ENCODE measurements around the gene AKAP6. TPM values are rescaled to one million over a fixed set of nuclear protein-coding genes. Genes with fewer than 3 reads are reported as not detected.

The AKAP6 gene
- total and polyA plus RNA-seq, 2 of the 8 experiments (the other 6 are each of a cell fraction or from before 2014, with no cell fraction given), result 0.09 to 0.89 TPM

GRCh38 chr14:32675433-32675832 is 346.3 kb downstream of the AKAP6 start (continued):
- TF ChIP-seq CTBP2 (IDR thresholded peaks at IDR 0.05; ENCODE audit: borderline replicate concordance, insufficient read depth, insufficient read length, low read length) (no peak), SIN3A (conservative IDR thresholded peaks at IDR 0.05 in 1 of 2, IDR thresholded peaks at IDR 0.05 in 1 of 2; ENCODE audit: low read depth in 1 of 2, low read length in 2 of 2) (no peak), MAX (IDR thresholded peaks at IDR 0.05) (no peak), RNF2 (IDR thresholded peaks at IDR 0.05; ENCODE audit: borderline replicate concordance, low read depth, low read length, missing control alignments, poor library complexity, severe bottlenecking) (no peak)
